MM.1S (cell line): ENCODE measurements around the gene EPB41.

Experiments used
- DNase-seq: peaks from one replicate; pipeline ENCODE4 v3.0.0-alpha.2; 2015
- H2AFZ ChIP-seq: fragments of 300-600 bp; sonication (generic); 2 replicates; pipeline ENCODE4 v1.6.0; 2016; ENCODE audit warnings: antibody characterized with exemption, low read length
- H3F3A ChIP-seq: fragments of 300-600 bp; sonication (generic); 2 replicates; pipeline ENCODE4 v1.6.1; 2016; ENCODE audit warnings: mild to moderate bottlenecking, antibody characterized with exemption, low read length, moderate library complexity, mixed read lengths; ENCODE audit not compliant: insufficient read depth
- H3K27ac ChIP-seq: fragments of 300-600 bp; sonication (generic); 2 replicates; pipeline ENCODE4 v1.5.1; 2016; ENCODE audit warnings: mild to moderate bottlenecking, low read length
- H3K27me3 ChIP-seq: fragments of 300-600 bp; sonication (generic); replicated peaks from 2 replicates; pipeline ENCODE4 v1.6.0; 2016; ENCODE audit warnings: low read length; ENCODE audit not compliant: insufficient read depth
- H3K36me3 ChIP-seq: fragments of 300-600 bp; sonication (generic); replicated peaks from 2 replicates; pipeline ENCODE4 v1.6.1; 2016; ENCODE audit warnings: mild to moderate bottlenecking, low read length, mixed read lengths; ENCODE audit not compliant: insufficient read depth
- H3K4me1 ChIP-seq: fragments of 300-600 bp; sonication (generic); 2 replicates; pipeline ENCODE4 v1.6.1; 2016; ENCODE audit warnings: low read length, mixed read lengths
- H3K4me2 ChIP-seq: fragments of 300-600 bp; sonication (generic); 2 replicates; pipeline ENCODE4 v1.6.0; 2016; ENCODE audit warnings: low read depth, low read length
- H3K4me3 ChIP-seq: fragments of 300-600 bp; sonication (generic); 2 replicates; pipeline ENCODE4 v1.5.1; 2016; ENCODE audit warnings: low read length, mixed read lengths
- H3K79me2 ChIP-seq: fragments of 300-600 bp; sonication (generic); 2 replicates; pipeline ENCODE4 v1.6.1; 2016; ENCODE audit warnings: mixed run types, low read length, mixed read lengths
- H3K9ac ChIP-seq: fragments of 300-600 bp; sonication (generic); 2 replicates; pipeline ENCODE4 v1.6.1; 2016; ENCODE audit warnings: low read length, mixed read lengths
- H3K9me2 ChIP-seq: fragments of 300-600 bp; sonication (generic); replicated peaks from 2 replicates; pipeline ENCODE4 v1.6.1; 2016; ENCODE audit warnings: mild to moderate bottlenecking, low read length, mixed read lengths; ENCODE audit not compliant: insufficient read depth
- H3K9me3 ChIP-seq: fragments of 300-600 bp; sonication (generic); replicated peaks from 2 replicates; pipeline ENCODE4 v1.6.1; 2016; ENCODE audit warnings: mild to moderate bottlenecking, low read length, mixed read lengths; ENCODE audit not compliant: insufficient read depth
- H4K20me1 ChIP-seq: fragments of 300-600 bp; sonication (generic); 2 replicates; pipeline ENCODE4 v1.6.1; 2016; ENCODE audit warnings: mild to moderate bottlenecking, low read length, moderate library complexity, mixed read lengths; ENCODE audit not compliant: insufficient read depth
- CTCF ChIP-seq: fragments of 300-600 bp; sonication (generic); IDR thresholded peaks from 2 replicates; pipeline ENCODE4 v1.5.1; 2016; ENCODE audit warnings: antibody characterized with exemption, low read length, mixed read lengths
- EZH2 ChIP-seq: fragments of 300-600 bp; sonication (generic); optimal IDR thresholded peaks from 2 replicates; pipeline ENCODE3; 2017; ENCODE audit warnings: low read depth, mild to moderate bottlenecking, antibody characterized with exemption, low read length, mixed read lengths
- EZH2phosphoT487 ChIP-seq: fragments of 300-600 bp; sonication (generic); IDR thresholded peaks from 2 replicates; pipeline ENCODE4 v1.6.1; 2018; ENCODE audit warnings: antibody characterized with exemption, low read length

The EPB41 gene

GRCh38 chr1:29117381-29117780, 203.0 kb downstream of the EPB41 start:
- Histone ChIP-seq H2AFZ (no peak overlapping the region), H3K79me2 (no peaks in the 10 kb centered on the region), H4K20me1 (no peaks in the 10 kb centered on the region), H3F3A (no peaks in the 10 kb centered on the region), H3K9me3 (no peaks in the 10 kb centered on the region), H3K4me3 (no peak overlapping the region), H3K9ac (no peak overlapping the region), H3K4me2 (no peak overlapping the region), H3K4me1 (no peaks in the 10 kb centered on the region), H3K27me3 (peaks cover 8% of the 10 kb centered on the region), H3K36me3 (no peaks in the 10 kb centered on the region), H3K27ac (no peak overlapping the region), H3K9me2 (no peaks in the 10 kb centered on the region)
- DNase-seq = no peak
- TF ChIP-seq EZH2 = no peak
- no peak for TF ChIP-seq EZH2phosphoT487
- TF ChIP-seq CTCF = no peak

GRCh38 chr1:29119121-29119929, 205.0 kb downstream of the EPB41 start:
- H3F3A ChIP-seq = no peaks in the 10 kb centered on the region
- no peaks in the 10 kb centered on the region for H3K9me3 ChIP-seq
- TF ChIP-seq EZH2phosphoT487 (no peak), EZH2 (no peak), CTCF (no peak)
- H3K79me2 ChIP-seq = no peaks in the 10 kb centered on the region
- H3K9ac ChIP-seq = no peak overlapping the region
- no peak overlapping the region for H3K4me3 ChIP-seq
- H3K27me3 ChIP-seq = peaks cover 23% of the 10 kb centered on the region
- no peak overlapping the region for H2AFZ ChIP-seq
- no peaks in the 10 kb centered on the region for H3K4me1 ChIP-seq
- no peak for DNase-seq
- H3K9me2 ChIP-seq = no peaks in the 10 kb centered on the region
- H3K27ac ChIP-seq = no peak overlapping the region
- no peaks in the 10 kb centered on the region for H3K36me3 ChIP-seq
- no peak overlapping the region for H3K4me2 ChIP-seq
- H4K20me1 ChIP-seq = no peaks in the 10 kb centered on the region

- no peaks in the 10 kb centered on the region for H3K36me3 ChIP-seq
- no peak for DNase-seq
- H2AFZ ChIP-seq = no peak overlapping the region
- H3K27ac ChIP-seq = no peak overlapping the region
- no peaks in the 10 kb centered on the region for H3F3A ChIP-seq
- H3K4me2 ChIP-seq = no peak overlapping the region
- no peaks in the 10 kb centered on the region for H3K79me2 ChIP-seq
- no peak for TF ChIP-seq EZH2phosphoT487
- TF ChIP-seq CTCF = no peak
- TF ChIP-seq EZH2 = no peak
- H3K4me3 ChIP-seq = no peak overlapping the region
- no peaks in the 10 kb centered on the region for H3K4me1 ChIP-seq
- no peak overlapping the region for H3K9ac ChIP-seq
- H3K9me3 ChIP-seq = no peaks in the 10 kb centered on the region
- H3K27me3 ChIP-seq = peaks cover 31% of the 10 kb centered on the region
- H4K20me1 ChIP-seq = no peaks in the 10 kb centered on the region
- no peaks in the 10 kb centered on the region for H3K9me2 ChIP-seq
These were observed 206.0 kb downstream of the EPB41 start for GRCh38 chr1:29120367-29120766.
